B cell (primary cell): ENCODE results near the gene EPB41L5. TPM values are rescaled to one million over a fixed set of nuclear protein-coding genes. Genes with fewer than 3 reads are reported as not detected.

ENCODE experiments used
- ATAC-seq: fragments of 200-7000 bp; cut with Tn5 transposase; one replicate; pipeline ENCODE4 v1.10.0; 2021; ENCODE audit warnings: low read depth, mild to moderate bottlenecking, moderate number of reproducible peaks, moderate library complexity
- CTCF ChIA-PET: fragments of 350-600 bp; sonication (Branson Sonifier 250); formaldehyde crosslinking; loops from one replicate; lab custom pipeline; 2021; ENCODE audit warnings: antibody characterized with exemption, inconsistent platforms; lab: Charles Lee
- POLR2A ChIA-PET: fragments of 350-600 bp; sonication (Branson Sonifier 250); formaldehyde crosslinking; loops from one replicate; lab custom pipeline; 2021; ENCODE audit warnings: antibody characterized with exemption; lab: Charles Lee
- DNase-seq: peaks from one replicate; pipeline ENCODE4 v3.0.0; 2013
- H2AFZ ChIP-seq: 2 replicates; pipeline ENCODE4 v1.6.1; 2012; ENCODE audit warnings: mild to moderate bottlenecking, low read depth, low read length; ENCODE audit not compliant: insufficient read depth, poor library complexity, severe bottlenecking
- H3K27ac ChIP-seq, 2 donors: 1 replicate in 1 of 2; 2 replicates in 1 of 2; pipeline ENCODE4 v1.5.1; 2012 to 2013; ENCODE audit warnings: low read length in 2 of 2, mild to moderate bottlenecking in 2 of 2, moderate library complexity in 1 of 2
- H3K27me3 ChIP-seq, 4 experiments: fragments of 200-600 bp in 1 of 4; sonication (generic) in 1 of 4; replicated peaks in 1 of 4; 1 replicate in 2 of 4; 2 replicates in 2 of 4; pipeline versions ENCODE4 v1.6.1 to v1.7.0; 2013 to 2016; ENCODE audit warnings: low read length in 3 of 4, mild to moderate bottlenecking in 2 of 4, mixed read lengths in 1 of 4, moderate library complexity in 1 of 4; ENCODE audit not compliant: insufficient read depth in 4 of 4, control insufficient read depth in 3 of 4; ENCODE audit errors: control extremely low read depth in 1 of 4
- H3K36me3 ChIP-seq, 2 experiments: replicated peaks in 1 of 2; 1 replicate in 1 of 2; 2 replicates in 1 of 2; pipeline versions ENCODE4 v1.6.1 to v1.7.1; 2013; ENCODE audit warnings: low read length in 1 of 2; ENCODE audit not compliant: insufficient read depth in 2 of 2, control insufficient read depth in 1 of 2; ENCODE audit errors: control extremely low read depth in 1 of 2, extremely low read depth in 1 of 2
- H3K4me1 ChIP-seq, 2 donors: fragments of 200-600 bp in 1 of 2; sonication (generic) in 1 of 2; 1 replicate in 1 of 2; 2 replicates in 1 of 2; pipeline versions ENCODE4 v1.5.1 to v1.6.1; 2013 to 2017; ENCODE audit warnings: low read length in 2 of 2; ENCODE audit not compliant: control insufficient read depth in 2 of 2, insufficient read depth in 2 of 2
- H3K4me2 ChIP-seq: replicated peaks from 2 replicates; pipeline ENCODE3; 2012; ENCODE audit warnings: mild to moderate bottlenecking, low read depth, low read length; ENCODE audit not compliant: poor library complexity, severe bottlenecking
- H3K4me3 ChIP-seq, 5 experiments: fragments of 200-600 bp in 1 of 5; sonication (generic) in 1 of 5; 1 replicate in 3 of 5; 2 replicates in 2 of 5; pipeline versions ENCODE4 v1.5.1 to v1.7.0; 2011 to 2016; ENCODE audit warnings: low read length in 4 of 5, mild to moderate bottlenecking in 4 of 5, low read depth in 2 of 5, control low read depth in 1 of 5, moderate library complexity in 1 of 5; ENCODE audit not compliant: insufficient read depth in 1 of 5; ENCODE audit errors: control extremely low read depth in 1 of 5, extremely low read depth in 1 of 5
- H3K79me2 ChIP-seq: fragments of 200-600 bp; sonication (generic); one replicate; pipeline ENCODE4 v1.6.0; 2016; ENCODE audit warnings: low read length; ENCODE audit not compliant: control insufficient read depth, insufficient read depth
- H3K9ac ChIP-seq: fragments of 200-600 bp; sonication (generic); 2 replicates; pipeline ENCODE4 v1.6.1; 2017; ENCODE audit warnings: mild to moderate bottlenecking, low read length, moderate library complexity
- H3K9me3 ChIP-seq, 3 donors: one replicate each; pipeline versions ENCODE4 v1.6.1 to v1.7.1; 2013; ENCODE audit warnings: low read length in 2 of 3; ENCODE audit not compliant: control insufficient read depth in 2 of 3, insufficient read depth in 1 of 3; ENCODE audit errors: control extremely low read depth in 1 of 3
- H4K20me1 ChIP-seq: 2 replicates; pipeline ENCODE4 v1.6.0; 2012; ENCODE audit warnings: mild to moderate bottlenecking, low read length; ENCODE audit not compliant: insufficient read depth, control insufficient read depth, poor library complexity, severe bottlenecking
- H3K27ac Mint-ChIP-seq: one replicate; pipeline ENCODE4 v1.8.0; 2021; ENCODE audit warnings: mixed read lengths
- H3K27me3 Mint-ChIP-seq: one replicate; pipeline ENCODE4 v1.8.0; 2021; ENCODE audit warnings: mixed read lengths
- H3K4me1 Mint-ChIP-seq: one replicate; pipeline ENCODE4 v1.8.0; 2021; ENCODE audit warnings: mixed read lengths
- H3K4me3 Mint-ChIP-seq: one replicate; pipeline ENCODE4 v1.8.0; 2021; ENCODE audit warnings: mixed read lengths
- H3K9me3 Mint-ChIP-seq: one replicate; pipeline ENCODE4 v1.8.0; 2022; ENCODE audit warnings: mixed read lengths; ENCODE audit not compliant: insufficient read depth
- CTCF ChIP-seq: fragments of 200-600 bp; IDR thresholded peaks from one replicate; pipeline ENCODE4 v1.8.0; 2022; ENCODE audit warnings: antibody characterized with exemption, mild to moderate bottlenecking
- EZH2 ChIP-seq: IDR thresholded peaks from 2 replicates; pipeline ENCODE4 v1.6.1; 2012; ENCODE audit warnings: borderline replicate concordance, low read depth, mild to moderate bottlenecking, moderate library complexity, low read length; ENCODE audit not compliant: insufficient read depth, poor library complexity, severe bottlenecking
- WGBS: methylation state at CpG from one replicate; pipeline ENCODE4 v1.1.5; 2013; ENCODE audit warnings: missing lambda C conversion rate; ENCODE audit not compliant: insufficient coverage; 5-methylcytosine and 5-hydroxymethylcytosine counted together
- intact Hi-C: fragments of 100-400 bp; cut with micrococcal nuclease; formaldehyde crosslinking; loops from one replicate; pipeline ENCODE4 v1.10.0; 2022
- polyA plus RNA-seq: library from polyadenylated mRNA; depleted of rRNA; stranded (reverse); fragments of >200 nt; gene quantifications from 2 replicates; pipeline ENCODE4 v1.2.3, GENCODE V29; 2012
- total RNA-seq, 2 donors: library from RNA; stranded (reverse); fragments of 120-200 nt in 1 of 2; gene quantifications; 1 replicate in 1 of 2; 2 replicates in 1 of 2; pipeline versions ENCODE4 v1.2.3 to v1.2.4, GENCODE V29; 2013 to 2022

The EPB41L5 gene
- total and polyA plus RNA-seq, 2 donors (not counting 1 experiment from before 2014, with no cell fraction given): 3.9 to 14.0 TPM

- Mint-ChIP-seq H3K27ac (no peak overlapping the region), H3K9me3 (peaks cover 8% of the 10 kb centered on the region)
Observed at GRCh38 chr2:120132691-120133090, 119.8 kb downstream of the EPB41L5 start.

More at GRCh38 chr2:120132691-120133090, 119.8 kb downstream of the EPB41L5 start:
- no peak overlapping the region for H2AFZ ChIP-seq
- H3K4me1 ChIP-seq: no peaks in the 10 kb centered on the region
- ChIA-PET CTCF (no interaction called here), POLR2A (no interaction called here)
- H3K27ac ChIP-seq: no peak overlapping the region
- 100% methylated on average over 1 of the region's 1 CpG for WGBS
- H3K27me3 Mint-ChIP-seq: no peaks in the 10 kb centered on the region
- no peak overlapping the region for H3K4me2 ChIP-seq
- DNase-seq (no peak), ATAC-seq (no peak)
- H3K4me1 Mint-ChIP-seq: no peaks in the 10 kb centered on the region
- TF ChIP-seq CTCF (no peak), EZH2 (no peak)
- intact Hi-C loops: no loop called here
- H3K9me3 ChIP-seq: peaks cover 1 to 10% (median 7%) of the 10 kb centered on the region in 3 donors
- H3K4me3 Mint-ChIP-seq: no peak overlapping the region
- H3K36me3 ChIP-seq: peaks cover 3 to 11% of the 10 kb centered on the region in 2 experiments
- no peaks in the 10 kb centered on the region for H4K20me1 ChIP-seq
- no peak overlapping the region for H3K9ac ChIP-seq
- H3K27me3 ChIP-seq: no peaks in the 10 kb centered on the region
- H3K79me2 ChIP-seq: no peaks in the 10 kb centered on the region
- no peak overlapping the region for H3K4me3 ChIP-seq
